Measurements from ENCODE around the gene SH3GLB1. TPM values are rescaled to one million over a fixed set of nuclear protein-coding genes. Genes with fewer than 3 reads are reported as not detected.
A peak's percentile ranks its signal among the peaks of the same experiment; 100 is the strongest.

SH3GLB1 gene
- polyA plus RNA-seq, 4 donors: 73.5 to 91.9 (median 89.5) TPM

DNA sequence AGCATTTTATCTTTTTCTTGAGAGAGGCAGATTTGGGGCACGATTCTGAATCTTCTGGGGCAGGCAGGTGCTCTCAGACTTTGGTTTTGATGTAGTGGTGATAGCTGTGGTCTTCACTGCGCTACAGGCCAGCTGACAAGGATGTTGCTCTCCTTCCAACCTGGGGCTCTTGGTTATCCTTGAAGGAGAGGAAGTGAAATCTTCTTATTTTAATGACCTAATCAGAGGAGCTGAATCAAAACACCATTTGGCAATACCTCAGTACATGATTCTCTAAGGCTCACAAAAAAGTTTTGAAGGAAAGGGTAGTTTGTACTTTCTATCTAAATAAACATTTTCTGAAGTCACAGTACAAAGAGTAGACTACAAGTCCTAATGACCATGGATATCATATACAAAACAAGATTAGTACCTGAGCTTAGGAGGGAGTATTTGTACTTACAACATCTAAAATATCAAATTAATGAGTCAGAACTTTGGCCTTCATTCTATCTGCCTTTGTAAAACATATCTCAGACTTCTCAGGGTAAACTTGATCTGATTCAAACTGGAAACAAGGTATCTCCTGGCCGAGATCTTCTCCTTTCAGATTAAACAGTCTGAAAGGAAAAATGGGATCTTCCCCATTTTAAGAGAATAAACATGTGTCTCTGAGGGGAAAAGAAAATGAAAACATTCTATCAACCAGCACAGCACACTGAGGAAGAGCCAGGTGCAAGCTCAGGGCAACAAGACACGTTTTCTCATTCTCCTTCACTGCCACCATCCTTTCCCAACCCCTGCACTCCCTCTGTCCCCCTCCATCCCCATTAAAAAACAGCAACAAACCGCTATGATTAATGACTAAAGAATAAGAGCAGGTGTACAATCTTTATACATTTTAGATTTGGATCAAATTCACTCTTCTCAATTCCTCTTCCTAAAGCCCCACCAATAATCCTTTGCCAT is 69.2 kb downstream of the SH3GLB1 start:
- no peak for DNase-seq (ENCODE audit: low read depth in 4 of 4, low spot score in 3 of 4)

DNA sequence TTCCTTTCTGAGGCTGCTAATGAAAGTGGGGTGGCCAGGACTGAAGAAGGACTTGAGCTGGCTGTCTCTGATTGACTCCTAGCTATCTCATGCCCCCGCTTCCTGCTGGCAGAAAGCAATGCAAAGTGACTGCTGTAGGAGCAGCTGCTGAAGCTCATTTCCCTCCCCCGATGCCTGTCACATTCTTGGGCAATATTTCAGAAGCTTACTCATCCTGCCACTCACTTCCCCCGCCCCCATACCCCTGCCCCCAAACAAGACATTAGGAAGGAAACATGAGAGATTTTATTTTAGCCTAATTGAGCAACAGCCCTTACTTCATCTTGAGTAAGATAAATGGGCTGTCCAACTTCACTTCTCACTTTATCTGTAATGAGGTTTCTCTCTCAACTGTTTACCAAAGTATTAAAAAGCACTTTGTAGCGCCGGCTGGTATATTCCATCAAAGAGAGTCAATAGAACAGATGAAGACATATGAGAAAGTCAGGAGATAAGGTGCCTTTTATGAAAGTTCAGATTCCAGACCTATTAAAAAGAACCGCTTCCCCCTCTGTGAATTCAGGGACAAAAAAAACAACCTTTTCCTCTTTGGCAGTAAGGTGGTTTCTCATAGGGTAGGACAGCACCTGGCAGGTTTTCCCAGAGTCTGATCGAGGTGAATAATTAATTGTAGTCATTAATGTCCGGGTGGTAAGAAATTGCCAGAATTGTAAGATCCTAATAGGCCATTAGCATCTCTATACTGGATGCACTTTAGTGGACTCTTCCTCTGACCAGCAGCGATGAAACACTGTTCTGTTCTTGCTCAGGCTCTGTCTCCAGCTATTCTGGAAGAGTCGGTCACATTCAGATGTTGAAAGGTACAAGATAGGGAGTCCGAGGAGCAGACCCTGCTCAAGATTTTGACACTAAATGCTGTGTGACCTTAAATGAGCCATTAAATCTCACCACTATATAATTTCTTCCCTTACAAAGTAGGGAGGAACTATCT is 70.2 kb downstream of the SH3GLB1 start:
- peak; percentile 59 to 72 (median 66) for DNase-seq (ENCODE audit: low read depth in 4 of 4, low spot score in 3 of 4)

DNA sequence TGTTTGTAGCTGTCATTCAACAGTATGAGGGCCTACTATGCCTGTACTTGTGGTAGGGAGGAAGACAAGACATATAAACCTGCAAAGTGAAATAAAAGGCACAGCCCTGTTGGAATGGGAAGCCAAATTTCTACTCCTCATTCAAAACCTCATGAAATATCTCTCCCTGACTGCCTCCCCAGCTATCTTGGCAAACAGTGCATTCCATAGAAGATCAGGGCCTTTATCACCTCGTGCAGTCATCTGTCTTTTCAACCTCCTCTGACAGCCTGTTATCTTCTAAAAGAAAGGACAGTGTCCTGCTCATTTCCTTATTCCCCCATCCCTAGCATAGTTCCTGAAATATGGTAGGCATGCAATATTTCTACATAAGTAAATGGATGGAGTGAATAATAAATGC is 71.0 kb downstream of the SH3GLB1 start:
- no peak for DNase-seq (ENCODE audit: low read depth in 4 of 4, low spot score in 3 of 4)

DNA sequence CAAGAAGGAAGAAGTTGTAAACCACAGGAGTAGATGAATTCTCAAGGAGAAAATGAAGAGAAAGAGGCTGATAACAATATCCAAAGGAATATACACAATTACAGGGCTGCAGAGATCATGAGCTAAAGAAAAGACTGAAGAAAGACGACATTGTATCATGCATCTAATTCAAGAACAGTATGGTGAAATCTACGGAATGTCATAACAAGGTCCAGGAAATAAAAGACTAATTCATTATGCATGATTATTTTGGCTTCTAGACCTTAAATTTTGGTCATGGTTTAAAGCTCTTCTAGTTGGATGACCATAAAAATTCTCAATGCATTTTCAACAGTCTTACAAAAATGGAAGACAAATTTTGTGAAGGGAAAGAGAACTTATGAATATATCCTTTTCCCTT is 71.7 kb downstream of the SH3GLB1 start:
- no peak for DNase-seq (ENCODE audit: low read depth in 4 of 4, low spot score in 3 of 4)

DNA sequence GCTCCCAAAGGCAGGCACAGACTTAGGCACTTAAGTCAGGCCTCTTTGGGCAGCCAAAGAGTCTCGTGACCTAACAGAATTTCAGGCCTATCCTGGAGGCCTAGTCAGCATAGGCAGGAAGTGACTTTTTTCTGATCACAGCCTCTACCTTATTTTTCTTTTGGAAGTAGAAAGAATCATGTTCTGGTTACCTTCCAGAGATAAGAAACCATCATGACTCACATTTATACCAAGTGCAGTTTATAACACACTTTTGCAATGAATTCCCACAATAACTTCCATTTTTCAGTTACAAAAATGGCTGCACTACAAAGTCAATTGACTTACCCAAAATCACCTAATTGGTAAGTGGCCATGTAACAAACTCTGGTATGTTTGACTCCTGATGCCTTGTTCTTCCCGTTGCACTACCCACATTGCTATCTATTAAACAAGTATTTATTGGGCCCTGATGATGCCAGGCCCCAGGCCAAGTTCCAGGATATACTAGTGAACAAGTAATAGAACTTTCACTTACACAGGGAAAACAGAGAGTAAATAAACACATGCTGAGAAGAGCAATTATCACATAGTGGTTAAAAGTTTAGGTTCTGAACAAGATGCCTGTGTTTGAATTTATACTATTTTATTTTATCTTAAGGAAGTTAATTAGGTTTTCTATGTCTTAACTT is 74.3 kb downstream of the SH3GLB1 start:
- DNase-seq (ENCODE audit: low read depth in 4 of 4, low spot score in 3 of 4): no peak

DNA sequence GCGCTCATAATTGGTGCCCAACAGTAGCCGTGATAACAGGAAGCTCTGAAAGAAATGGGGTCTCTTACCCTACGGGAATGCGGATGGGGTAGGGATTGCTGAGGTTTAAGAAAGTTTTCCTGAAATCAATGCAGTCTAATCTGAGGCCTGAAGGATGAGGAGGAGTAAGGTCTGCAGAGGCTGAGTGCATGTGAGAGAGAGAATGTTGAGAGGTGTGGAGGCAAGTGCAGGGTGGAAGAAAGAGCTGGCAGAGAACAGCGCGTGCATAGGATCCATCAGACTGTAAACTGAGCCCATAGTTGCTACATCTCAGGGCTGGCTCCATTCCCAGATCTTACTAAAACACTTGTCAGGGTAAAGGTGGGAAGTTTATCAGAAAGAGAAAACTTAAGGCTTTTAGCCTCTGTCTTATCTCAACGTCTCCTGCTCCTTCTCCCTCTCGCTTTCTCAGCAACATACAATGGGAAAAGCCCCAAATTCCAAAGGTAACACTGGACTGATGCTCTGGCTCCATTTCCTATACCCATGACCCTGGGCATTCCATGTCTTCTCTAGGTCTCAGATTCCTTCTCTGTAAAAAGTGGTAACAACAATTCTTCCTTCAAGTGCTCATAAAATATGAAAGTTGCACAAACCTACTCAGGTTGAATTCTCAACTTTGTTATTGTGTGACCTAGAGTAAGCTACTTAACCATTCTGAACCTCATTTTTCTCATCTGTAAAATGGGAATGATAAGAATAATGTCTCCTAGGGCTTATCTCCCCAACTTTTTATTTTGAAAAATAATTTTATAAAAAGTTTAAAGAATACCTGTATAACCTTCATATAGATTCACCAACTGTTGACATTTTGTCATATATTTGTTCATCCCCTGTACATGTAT is 75.2 kb downstream of the SH3GLB1 start:
- DNase-seq (ENCODE audit: low read depth in 4 of 4, low spot score in 3 of 4): no peak

DNA sequence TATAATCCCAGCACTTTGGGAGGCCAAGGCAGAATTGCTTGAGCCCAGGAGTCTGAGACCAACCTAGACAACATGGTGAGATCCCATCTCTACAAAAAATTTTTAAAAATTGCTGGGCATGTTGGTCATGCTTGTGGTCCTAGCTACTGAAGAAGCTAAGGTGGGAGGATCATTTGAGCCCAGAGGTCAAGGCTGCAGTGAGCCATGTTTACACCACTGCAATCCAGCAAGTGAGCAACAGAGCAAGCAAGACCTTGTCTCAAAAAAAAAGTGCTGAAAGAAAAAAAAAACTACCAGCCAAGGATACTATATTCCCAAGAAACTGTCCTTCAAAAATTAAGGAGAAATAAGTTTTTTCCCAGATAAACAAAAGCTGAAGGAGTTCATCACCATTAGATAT is 78.1 kb downstream of the SH3GLB1 start:
- DNase-seq (ENCODE audit: low read depth in 4 of 4, low spot score in 3 of 4): no peak

DNA sequence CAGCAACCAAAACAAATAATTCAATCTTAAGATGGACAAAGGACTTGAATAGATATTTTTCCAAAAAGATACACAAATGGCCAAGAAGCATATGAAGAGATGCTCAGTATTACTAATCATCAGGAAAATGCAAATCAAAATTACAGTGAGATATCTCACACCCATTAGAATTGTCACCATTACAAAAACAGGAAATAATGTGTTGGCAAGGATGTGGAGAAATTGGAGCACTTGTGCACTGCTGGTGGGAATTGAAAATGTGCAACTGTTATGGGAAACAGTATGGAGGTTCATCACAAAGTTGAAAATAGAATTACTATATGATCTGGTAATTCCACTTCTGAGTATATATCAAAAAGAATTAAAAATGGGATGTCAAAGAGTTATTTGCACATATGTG is 83.2 kb downstream of the SH3GLB1 start:
- DNase-seq (ENCODE audit: low read depth in 4 of 4, low spot score in 3 of 4): no peak

DNA sequence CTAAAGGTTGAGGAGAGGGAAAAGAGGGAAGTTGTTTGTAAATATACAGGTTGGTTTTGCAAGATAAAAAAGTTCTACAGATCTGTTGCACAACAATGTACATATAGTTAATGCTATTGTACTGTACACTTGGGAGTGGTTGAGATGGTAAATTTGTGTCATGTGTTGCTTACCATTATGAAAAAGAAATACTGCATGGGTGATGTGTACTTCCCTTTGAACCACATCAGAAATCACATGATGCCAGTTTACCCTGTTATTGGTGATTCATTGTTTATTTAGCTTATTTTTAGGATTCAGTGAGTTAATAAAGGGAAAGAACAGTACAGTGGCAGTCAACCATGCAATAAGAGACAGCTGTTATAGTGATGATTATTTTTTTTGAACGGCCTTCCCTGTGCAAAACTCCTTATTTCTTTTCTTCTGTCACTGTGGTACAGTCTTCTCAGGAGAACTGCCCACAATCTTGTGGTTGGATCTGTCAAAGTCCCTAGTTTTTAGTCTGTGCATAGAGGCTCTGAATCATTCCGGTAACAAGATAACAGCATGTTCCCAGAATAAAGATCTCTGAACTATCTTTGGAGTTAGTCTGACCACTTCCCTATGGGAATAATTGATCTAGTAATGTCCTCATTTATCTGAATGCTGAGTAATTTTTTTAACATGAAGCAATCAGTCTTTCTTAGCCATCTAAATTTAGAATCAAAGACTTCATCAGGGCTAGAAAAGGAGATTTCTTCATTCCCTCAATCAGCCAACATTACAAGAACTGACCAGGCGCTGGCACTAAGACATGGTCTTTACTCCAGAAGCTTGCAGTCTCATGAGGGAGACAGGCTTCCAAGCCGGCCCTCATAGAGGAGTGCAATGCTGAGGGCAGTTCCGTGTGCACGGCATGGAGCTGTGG is 84.2 kb downstream of the SH3GLB1 start:
- DNase-seq (ENCODE audit: low read depth in 4 of 4, low spot score in 3 of 4): no peak

DNA sequence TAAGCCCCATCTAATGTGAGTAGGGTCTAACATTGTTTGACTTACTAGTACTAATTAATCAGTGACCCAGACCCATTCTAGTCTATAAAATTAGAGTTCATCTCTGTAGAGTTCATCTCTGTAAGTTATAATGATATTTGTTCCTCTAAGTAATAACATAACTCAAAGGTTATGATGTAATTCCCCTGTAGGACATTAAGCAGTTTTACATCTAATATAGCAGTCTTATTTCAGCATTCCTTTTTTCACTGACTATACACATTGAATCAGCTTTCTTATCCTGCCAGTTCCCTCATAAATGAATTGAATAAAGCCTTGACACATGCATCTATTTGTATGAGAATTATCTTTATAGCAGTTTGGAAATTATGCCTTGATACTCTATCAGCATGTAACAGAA is 90.9 kb downstream of the SH3GLB1 start:
- DNase-seq (ENCODE audit: low read depth in 4 of 4, low spot score in 3 of 4): no peak

Other genes starting within 250 kb of the SH3GLB1 start
- not detected for gene CLCA1, start 235.6 kb upstream of the SH3GLB1 start, polyA plus RNA-seq (ENCODE audit: insufficient read length in 4 of 4)
- gene CLCA4, start 157.5 kb upstream of the SH3GLB1 start, polyA plus RNA-seq (ENCODE audit: insufficient read length in 4 of 4): under 1 TPM in 1 of 4 donors, not detected in 3; 0.13 TPM
- gene SELENOF, start 209.6 kb downstream of the SH3GLB1 start, polyA plus RNA-seq (ENCODE audit: insufficient read length in 4 of 4): 100 to 1,000 TPM; 267 to 398 (median 342) TPM
- gene HS2ST1, start 210.1 kb downstream of the SH3GLB1 start, polyA plus RNA-seq (ENCODE audit: insufficient read length in 4 of 4): 10 to 100 TPM; 39.1 to 54.3 (median 48.1) TPM